T47D (cell line): Measurements from ENCODE around the gene PPP1R3G.

Experiments used
- DNase-seq, 2 experiments: peaks; one replicate each; pipeline versions ENCODE4 v3.0.0 to v3.0.0-alpha.2; 2011 to 2012; ENCODE audit warnings: low read depth in 1 of 2, low spot score in 1 of 2
- JUND ChIP-seq: IDR thresholded peaks from 2 replicates; pipeline ENCODE4 v1.6.1; 2012; ENCODE audit warnings: low read depth
- in situ Hi-C: cut with HindIII; loops from 2 replicates; pipeline ENCODE4 v1.10.0; 2016; ENCODE audit warnings: low sequenced_read_pairs, low pct_unique_long_range_greater_than_20kb

Gene PPP1R3G

GRCh38 chr6:5135788-5136376 is 50.7 kb downstream of the PPP1R3G start:
- DNase-seq = peak in 1 of 2 experiments; percentile 64
- TF ChIP-seq JUND = no peak

DNA sequence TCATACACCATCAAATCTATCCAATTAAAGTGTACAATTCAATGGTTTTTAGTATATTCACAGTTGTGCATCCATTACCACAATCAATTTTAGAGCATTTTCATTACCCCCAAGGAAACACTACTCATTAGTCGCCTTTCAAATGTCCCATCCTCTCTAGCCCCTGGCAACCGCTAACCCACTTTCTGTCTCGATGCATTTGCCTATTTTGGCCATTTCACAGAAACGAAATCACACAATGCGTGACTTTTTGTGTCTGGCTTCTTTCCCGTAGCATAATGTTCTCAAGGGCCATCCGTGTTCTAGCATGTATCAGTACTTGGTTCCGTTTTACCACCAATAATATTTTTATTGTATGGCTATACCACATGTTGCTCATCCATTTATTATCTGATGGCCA is 51.7 kb downstream of the PPP1R3G start:
- TF ChIP-seq JUND = no peak
- in situ Hi-C loops = no loop called here
- no peak for DNase-seq

More at GRCh38 chr6:5135788-5136376, 50.7 kb downstream of the PPP1R3G start:
- in situ Hi-C loops = no loop called here
